Thymus (tissue), 11 donors: ENCODE results near the gene RANGAP1. TPM values are rescaled to one million over a fixed set of nuclear protein-coding genes. Genes with fewer than 3 reads are reported as not detected.

Experiments
- DNase-seq, 9 donors: peaks; one replicate each; pipeline ENCODE4 v3.0.0-alpha.2; 2013; ENCODE audit warnings: low spot score in 9 of 9, low read depth in 6 of 9, missing footprints in 1 of 9
- H3K27ac ChIP-seq, 2 donors: one replicate each; pipeline ENCODE4 v1.5.1; 2013; ENCODE audit warnings: control low read depth in 1 of 2, low read depth in 1 of 2, low read length in 1 of 2, mild to moderate bottlenecking in 1 of 2, moderate library complexity in 1 of 2
- H3K27me3 ChIP-seq, 2 donors: one replicate each; pipeline ENCODE4 v1.5.1; 2013; ENCODE audit warnings: low read length in 1 of 2; ENCODE audit not compliant: control insufficient read depth in 2 of 2, insufficient read depth in 1 of 2
- H3K36me3 ChIP-seq, 2 donors: one replicate each; pipeline ENCODE4 v1.5.1; 2013; ENCODE audit warnings: low read length in 1 of 2, mild to moderate bottlenecking in 1 of 2, moderate library complexity in 1 of 2; ENCODE audit not compliant: control insufficient read depth in 2 of 2, insufficient read depth in 2 of 2
- H3K4me1 ChIP-seq, 2 donors: one replicate each; pipeline ENCODE4 v1.5.1; 2013; ENCODE audit warnings: low read length in 2 of 2; ENCODE audit not compliant: control insufficient read depth in 2 of 2, insufficient read depth in 2 of 2
- H3K4me3 ChIP-seq, 2 donors: one replicate each; pipeline ENCODE4 v1.5.1; 2013; ENCODE audit warnings: low read length in 2 of 2, control low read depth in 1 of 2, mild to moderate bottlenecking in 1 of 2
- H3K9me3 ChIP-seq, 2 donors: one replicate each; pipeline ENCODE4 v1.5.1; 2013; ENCODE audit warnings: low read length in 1 of 2, mild to moderate bottlenecking in 1 of 2; ENCODE audit not compliant: control insufficient read depth in 2 of 2, insufficient read depth in 1 of 2
- WGBS: extraction: QIAGEN DNeasy Blood & Tissue Kit; methylation state at CpG from one replicate; pipeline ENCODE4 v1.1.7; 2013; 5-methylcytosine and 5-hydroxymethylcytosine counted together
- polyA plus RNA-seq: library from polyadenylated mRNA; stranded (reverse); fragments of 200-250 nt; gene quantifications from one replicate; pipeline ENCODE4 v1.2.3, GENCODE V29; 2013
- total RNA-seq: library from RNA; stranded (reverse); fragments of 120-200 nt; gene quantifications from one replicate; pipeline ENCODE4 v1.2.4, GENCODE V29; 2013
- donor health status: healthy.

Gene RANGAP1
- total and polyA plus RNA-seq, 2 donors = 40.6 to 63.6 TPM

DNA sequence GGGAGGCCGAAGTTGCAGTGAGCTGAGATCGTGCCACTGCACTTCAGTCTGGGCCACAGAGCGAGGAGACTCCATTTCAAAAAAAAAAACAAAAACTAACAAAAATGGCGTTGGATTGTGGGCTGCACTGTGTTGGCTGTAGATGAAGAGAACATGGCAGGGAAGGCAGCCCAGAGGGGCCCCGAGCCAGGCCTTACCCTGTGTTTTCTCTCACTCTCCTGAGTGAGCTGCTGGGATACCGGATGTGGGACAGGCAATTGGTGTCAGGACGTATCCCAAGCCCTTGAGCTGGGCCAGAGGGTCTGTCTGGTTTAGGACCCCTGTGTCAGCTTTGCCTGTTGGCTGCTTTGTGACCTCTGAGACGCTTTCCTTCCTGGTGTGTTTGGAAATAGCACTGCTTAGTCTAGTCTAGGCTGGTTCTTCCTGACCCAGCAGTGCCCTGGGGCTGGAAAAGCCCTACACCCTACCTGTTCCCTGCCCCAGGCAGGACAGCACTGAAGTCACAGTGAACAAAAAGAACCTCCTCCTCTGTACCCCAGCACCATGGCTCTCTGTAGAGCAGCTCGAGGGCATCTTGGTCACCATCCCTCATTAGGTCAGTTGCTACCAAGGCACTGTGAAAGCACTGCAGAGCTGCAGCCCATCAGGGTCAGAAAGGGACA lies 63.0 kb downstream of the RANGAP1 start:
- Histone ChIP-seq H3K9me3 (no peaks in the 10 kb centered on the region), H3K27me3 (no peaks in the 10 kb centered on the region), H3K27ac (no peak overlapping the region), H3K4me3 (no peak overlapping the region), H3K36me3 (peaks cover 67 to 75% of the 10 kb centered on the region in 2 donors), H3K4me1 (peaks cover 0 to 2% of the 10 kb centered on the region in 2 donors)
- 97% methylated on average over 9 of the region's 9 CpGs for WGBS
- DNase-seq = no peak

DNA sequence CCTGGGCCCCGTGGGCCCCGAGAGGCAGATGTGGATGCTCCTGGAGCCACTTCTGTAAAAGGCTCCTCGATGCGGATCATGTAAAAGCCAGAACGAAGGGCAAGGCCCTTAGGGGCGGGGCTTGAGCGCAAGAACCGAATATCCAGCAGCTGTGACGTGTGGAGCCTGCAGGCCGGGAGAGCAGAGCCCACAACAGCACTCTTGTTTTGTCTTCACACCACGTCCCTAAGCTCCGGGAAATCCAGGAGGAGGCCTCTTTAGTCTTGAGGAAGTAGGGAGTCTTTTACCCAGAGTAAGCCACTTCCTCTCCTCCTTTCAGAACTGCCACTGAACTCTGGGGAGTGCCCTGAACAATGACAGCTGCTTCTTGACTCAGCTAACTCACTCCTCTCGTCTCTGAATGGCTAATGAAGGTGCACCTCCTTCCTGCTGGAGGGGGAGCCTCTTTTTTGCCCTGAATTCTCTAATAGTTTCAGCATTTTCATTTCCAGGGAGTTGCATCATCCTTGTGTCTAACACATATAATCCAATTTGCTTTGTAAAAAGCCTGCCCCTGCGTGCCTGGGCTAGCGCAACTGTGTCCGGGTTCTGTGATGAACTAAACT lies 68.3 kb downstream of the RANGAP1 start:
- WGBS = 21% methylated on average over 16 of the region's 16 CpGs
- H3K27ac ChIP-seq = peak overlapping the region; percentile 85 to 86
- DNase-seq = peak in 6 of 9 donors; percentile 52 to 84 (median 66)
- H3K36me3 ChIP-seq = peaks cover 36 to 52% of the 10 kb centered on the region in 2 donors
- H3K27me3 ChIP-seq = no peaks in the 10 kb centered on the region
- H3K4me3 ChIP-seq = peak overlapping the region; percentile 29 to 39
- peaks cover 10 to 24% of the 10 kb centered on the region in 2 donors for H3K4me1 ChIP-seq
- H3K9me3 ChIP-seq = peaks cover 2 to 14% of the 10 kb centered on the region in 2 donors

DNA sequence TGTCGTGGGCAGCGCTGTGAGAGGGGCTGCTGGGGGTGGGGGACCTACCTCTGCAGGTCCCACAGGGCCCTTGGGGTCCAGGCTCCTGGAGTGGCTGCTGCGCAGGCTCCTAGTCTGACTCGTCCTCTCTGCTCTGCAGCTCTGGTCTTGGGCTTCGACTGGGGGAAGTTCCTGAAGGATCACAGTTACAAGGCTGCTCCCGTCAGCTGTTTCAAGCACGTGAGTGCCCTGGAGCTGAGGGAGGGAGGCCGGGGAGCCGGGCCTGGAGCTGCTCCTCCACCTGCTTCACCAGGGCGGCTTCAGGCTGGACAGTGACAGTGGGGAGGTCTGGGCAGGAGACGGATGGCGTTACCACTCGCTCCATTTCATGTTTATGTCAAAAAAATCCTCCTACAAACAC lies 69.0 kb downstream of the RANGAP1 start:
- DNase-seq = no peak
- Histone ChIP-seq H3K4me3 (no peak overlapping the region), H3K27ac (peak overlapping the region; percentile 85 to 86), H3K4me1 (peaks cover 10 to 24% of the 10 kb centered on the region in 2 donors), H3K36me3 (peaks cover 29 to 47% of the 10 kb centered on the region in 2 donors), H3K27me3 (no peaks in the 10 kb centered on the region), H3K9me3 (peaks cover 2 to 14% of the 10 kb centered on the region in 2 donors)
- WGBS = 93% methylated on average over 13 of the region's 13 CpGs

- H3K9me3 ChIP-seq = peaks cover 2 to 14% of the 10 kb centered on the region in 2 donors
- H3K27me3 ChIP-seq = no peaks in the 10 kb centered on the region
- H3K27ac ChIP-seq = peak overlapping the region in 1 of 2 donors; percentile 3
- over 99% methylated on average over 7 of the region's 7 CpGs for WGBS
- DNase-seq = no peak
- H3K4me1 ChIP-seq = peaks cover 10 to 24% of the 10 kb centered on the region in 2 donors
- H3K4me3 ChIP-seq = no peak overlapping the region
- peaks cover 27 to 47% of the 10 kb centered on the region in 2 donors for H3K36me3 ChIP-seq
Measured at GRCh38 chr22:41215926-41216325, 70.1 kb downstream of the RANGAP1 start.

- Histone ChIP-seq H3K4me1 (peaks cover 10 to 24% of the 10 kb centered on the region in 2 donors), H3K36me3 (peaks cover 27 to 45% of the 10 kb centered on the region in 2 donors), H3K9me3 (peaks cover 2 to 14% of the 10 kb centered on the region in 2 donors), H3K4me3 (no peak overlapping the region), H3K27me3 (no peaks in the 10 kb centered on the region), H3K27ac (no peak overlapping the region)
- 97% methylated on average over 10 of the region's 10 CpGs for WGBS
- DNase-seq = no peak
Measured at GRCh38 chr22:41215409-41215808, 70.6 kb downstream of the RANGAP1 start.

- Histone ChIP-seq H3K9me3 (no peaks in the 10 kb centered on the region), H3K4me1 (peaks cover 11 to 12% of the 10 kb centered on the region in 2 donors), H3K27me3 (peaks cover 0 to 4% of the 10 kb centered on the region in 2 donors), H3K27ac (no peak overlapping the region), H3K36me3 (peaks cover 8 to 19% of the 10 kb centered on the region in 2 donors), H3K4me3 (no peak overlapping the region)
- DNase-seq = no peak
- WGBS = 98% methylated on average over 9 of the region's 9 CpGs
Measured at GRCh38 chr22:41206719-41207118, 79.3 kb downstream of the RANGAP1 start.

DNA sequence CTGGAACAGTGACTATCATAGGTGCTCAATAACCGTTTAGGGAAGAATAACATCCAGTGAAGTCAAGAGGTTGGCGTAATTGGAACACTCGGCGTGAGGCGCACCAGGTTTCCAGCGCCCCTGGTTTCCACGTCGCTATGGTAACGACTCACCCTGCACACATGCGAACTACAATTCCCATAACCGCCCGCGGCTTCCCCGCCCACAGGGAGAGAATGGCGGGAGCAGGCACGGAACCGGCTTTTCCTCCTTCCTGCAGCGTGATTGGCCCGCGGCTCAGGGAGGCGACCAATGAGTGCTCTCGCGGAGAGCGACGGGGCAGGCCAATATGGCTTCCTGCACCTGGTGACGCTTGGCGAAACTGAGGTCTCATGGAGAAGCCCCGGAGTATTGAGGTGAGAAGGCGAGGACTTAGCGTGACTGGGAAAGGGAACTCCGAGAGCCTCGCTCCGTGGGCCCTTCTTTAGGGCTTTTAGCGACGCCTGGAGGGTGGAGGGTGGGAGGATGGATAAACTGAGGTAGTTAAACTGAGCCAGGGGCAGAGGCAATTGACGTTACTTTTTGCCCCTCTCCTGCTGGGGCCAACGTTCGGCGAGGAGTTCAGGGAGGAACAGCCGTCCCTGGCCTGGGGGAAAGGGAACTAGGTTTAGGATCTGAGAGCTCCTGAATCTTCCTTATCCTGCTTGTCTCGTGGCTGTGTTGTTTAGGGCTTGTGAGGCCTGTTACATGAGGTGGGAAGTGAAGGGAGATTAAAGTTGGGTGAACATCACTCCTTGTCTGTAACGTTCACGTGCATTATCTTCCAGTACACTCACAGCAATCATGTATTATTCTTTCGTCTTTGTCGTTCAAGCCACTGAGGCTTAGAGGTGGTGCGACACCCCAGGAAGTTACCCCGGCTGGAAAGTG lies 80.7 kb downstream of the RANGAP1 start, which contains the start of gene L3MBTL2:
L3MBTL2 (plus strand) TSS at position 321 of the 909 bp plus-strand sequence; CDS start at position 372, 51 bp downstream.
- Histone ChIP-seq H3K27ac (peak within 1 kb of the TSS; percentile 83 to 85), H3K4me3 (peak within 1 kb of the TSS; percentile 68 to 73), H3K36me3 (peaks cover 0 to 11% of the 10 kb centered on the region in 2 donors), H3K9me3 (no peaks in the 10 kb centered on the region), H3K27me3 (peaks cover 0 to 12% of the 10 kb centered on the region in 2 donors), H3K4me1 (peaks cover 11 to 12% of the 10 kb centered on the region in 2 donors)
- DNase-seq = peak; percentile 92 to 99 (median 98)
- WGBS = 3% methylated on average over 47 of the region's 47 CpGs

- Histone ChIP-seq H3K36me3 (peaks cover 0 to 3% of the 10 kb centered on the region in 2 donors), H3K9me3 (no peaks in the 10 kb centered on the region), H3K4me1 (peaks cover 11 to 12% of the 10 kb centered on the region in 2 donors), H3K27ac (no peak overlapping the region), H3K27me3 (peaks cover 0 to 21% of the 10 kb centered on the region in 2 donors), H3K4me3 (no peak overlapping the region)
- WGBS = 62% methylated on average over 6 of the region's 6 CpGs
- no peak for DNase-seq
Measured at GRCh38 chr22:41204066-41204465, 81.9 kb downstream of the RANGAP1 start.
